BLaER1 (cell line): ENCODE measurements around the gene ATP13A2.

Source experiments
- H3K27ac ChIP-seq: shearing (Covaris generic); formaldehyde crosslinking; 2 replicates; pipeline ENCODE4 v1.8.1; 2022
- H3K27me3 ChIP-seq: shearing (Covaris generic); formaldehyde crosslinking; 2 replicates; pipeline ENCODE4 v1.8.1; 2022
- H3K36me3 ChIP-seq: shearing (Covaris generic); formaldehyde crosslinking; 2 replicates; pipeline ENCODE4 v1.8.1; 2022
- H3K4me1 ChIP-seq: shearing (Covaris generic); formaldehyde crosslinking; 2 replicates; pipeline ENCODE4 v1.8.1; 2022
- H3K4me2 ChIP-seq: shearing (Covaris generic); formaldehyde crosslinking; 2 replicates; pipeline ENCODE4 v1.8.1; 2022
- H3K4me3 ChIP-seq: shearing (Covaris generic); formaldehyde crosslinking; 2 replicates; pipeline ENCODE4 v1.8.1; 2022
- H3K9ac ChIP-seq: shearing (Covaris generic); formaldehyde crosslinking; 2 replicates; pipeline ENCODE4 v1.8.1; 2022
- H3K9me3 ChIP-seq: shearing (Covaris generic); formaldehyde crosslinking; 2 replicates; pipeline ENCODE4 v1.8.1; 2022
- H4K20me1 ChIP-seq: shearing (Covaris generic); formaldehyde crosslinking; 2 replicates; pipeline ENCODE4 v1.8.1; 2022
- Cebpa-rat ChIP-seq: shearing (Covaris generic); IDR thresholded peaks from 2 replicates; pipeline ENCODE4 v1.8.1; 2022

The ATP13A2 gene

DNA sequence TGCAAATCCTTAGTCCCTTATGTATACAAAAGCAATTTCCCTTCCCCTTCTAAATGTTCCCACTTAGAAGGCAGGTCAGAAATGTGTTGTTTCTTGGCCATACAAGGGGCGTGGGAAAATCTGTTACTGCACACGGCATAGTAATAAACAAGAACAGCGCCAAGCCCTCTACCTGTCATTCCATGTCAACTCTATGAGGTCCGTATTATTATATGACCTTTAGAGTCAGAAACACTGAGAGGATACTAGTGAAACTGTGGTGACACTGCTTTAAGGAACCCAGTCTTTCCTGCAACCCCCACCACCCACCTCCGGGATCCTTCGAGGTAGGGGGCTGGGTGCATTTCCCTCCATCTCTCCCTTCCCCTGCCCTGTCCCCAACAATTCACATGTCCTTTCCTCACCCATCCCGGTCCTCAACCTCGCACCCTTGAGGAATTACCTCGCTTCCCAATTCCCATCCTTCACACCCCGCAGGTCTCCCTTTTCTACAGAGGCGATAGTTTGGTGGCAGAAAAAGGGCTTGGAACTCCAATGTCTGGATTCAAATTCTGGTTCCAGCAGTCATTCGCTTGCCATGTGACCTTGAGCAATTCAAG lies 41.5 kb upstream of the ATP13A2 start:
- H3K9me3 ChIP-seq, result no peaks in the 10 kb centered on the region
- no peak for TF ChIP-seq Cebpa-rat
- peak overlapping the region; percentile 93 for H3K4me2 ChIP-seq
- peaks cover 44% of the 10 kb centered on the region for H4K20me1 ChIP-seq
- H3K4me3 ChIP-seq, result peak overlapping the region; percentile 89
- peak overlapping the region; percentile 89 for H3K9ac ChIP-seq
- H3K4me1 ChIP-seq, result peaks cover 15% of the 10 kb centered on the region
- no peaks in the 10 kb centered on the region for H3K27me3 ChIP-seq
- peak overlapping the region; percentile 84 for H3K27ac ChIP-seq
- H3K36me3 ChIP-seq, result peaks cover 28% of the 10 kb centered on the region

DNA sequence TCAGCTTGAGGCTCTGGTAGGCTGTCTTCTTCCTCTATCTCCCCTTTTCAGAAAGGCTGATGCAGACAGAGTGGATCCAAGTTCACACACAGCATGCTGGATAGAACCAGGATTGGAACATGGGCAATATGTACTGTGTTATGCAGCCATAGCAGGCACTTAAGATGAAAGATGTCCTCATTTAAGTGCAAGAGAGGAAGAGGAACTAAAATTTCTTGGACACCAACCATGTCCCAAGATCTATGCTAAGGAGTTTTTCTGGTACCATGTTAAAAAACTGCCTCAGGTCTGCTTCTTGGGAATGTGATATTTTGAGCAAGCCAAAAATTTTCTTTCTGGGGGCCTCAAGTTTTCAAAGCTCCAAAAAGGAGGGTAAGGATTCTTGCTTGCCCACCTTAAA lies 40.9 kb upstream of the ATP13A2 start:
- Histone ChIP-seq H3K4me2 (peak overlapping the region; percentile 93), H3K9ac (peak overlapping the region; percentile 89), H3K9me3 (no peaks in the 10 kb centered on the region), H3K27ac (no peak overlapping the region), H4K20me1 (peaks cover 49% of the 10 kb centered on the region), H3K27me3 (no peaks in the 10 kb centered on the region), H3K36me3 (peaks cover 28% of the 10 kb centered on the region), H3K4me1 (peaks cover 15% of the 10 kb centered on the region), H3K4me3 (peak overlapping the region; percentile 89)
- no peak for TF ChIP-seq Cebpa-rat

DNA sequence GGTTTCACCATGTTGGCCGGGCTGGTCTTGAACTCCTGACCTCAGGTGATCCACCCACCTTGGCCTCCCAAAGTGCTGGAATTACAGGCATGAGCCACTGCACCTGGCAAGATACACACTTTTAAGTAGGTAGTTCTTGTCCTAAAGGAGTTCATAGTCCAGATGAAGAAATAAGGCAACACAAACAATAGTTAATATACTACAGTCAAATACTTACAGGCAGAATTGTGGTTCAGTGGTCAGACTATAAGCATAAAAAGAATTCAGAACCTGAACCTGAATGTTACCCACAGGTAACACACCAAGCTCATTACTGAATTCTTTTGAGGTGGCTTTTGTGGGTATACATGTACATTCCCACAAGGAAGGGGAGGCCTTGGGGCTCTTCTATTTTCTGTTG lies 40.3 kb upstream of the ATP13A2 start:
- Histone ChIP-seq H3K4me2 (peak overlapping the region; percentile 93), H4K20me1 (peaks cover 55% of the 10 kb centered on the region), H3K4me3 (no peak overlapping the region), H3K4me1 (peaks cover 15% of the 10 kb centered on the region), H3K9me3 (no peaks in the 10 kb centered on the region), H3K9ac (0 out of 2 replicates have a peak overlapping the region, but pooled peaks have one; percentile 89), H3K36me3 (peaks cover 28% of the 10 kb centered on the region), H3K27me3 (no peaks in the 10 kb centered on the region), H3K27ac (no peak overlapping the region)
- no peak for TF ChIP-seq Cebpa-rat

DNA sequence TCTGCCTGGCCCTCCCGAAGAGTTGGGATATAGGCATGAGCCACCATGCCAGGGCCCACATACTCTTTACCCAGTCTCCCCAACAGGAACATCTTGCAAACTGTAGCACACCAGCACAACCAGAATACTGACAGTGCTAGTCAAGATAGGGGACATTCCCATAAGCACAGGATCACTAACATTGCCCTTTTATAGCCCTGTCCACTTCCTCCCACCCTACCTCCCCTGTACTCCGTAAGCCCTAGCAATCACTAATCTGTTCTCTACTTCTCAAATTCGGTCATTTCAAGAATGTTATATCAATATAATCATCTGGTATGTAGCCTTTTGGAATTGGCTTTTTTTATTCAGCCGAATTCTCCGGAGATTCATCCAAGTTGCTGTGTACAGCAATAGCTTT lies 36.2 kb upstream of the ATP13A2 start:
- no peaks in the 10 kb centered on the region for H3K27me3 ChIP-seq
- no peak overlapping the region for H3K9ac ChIP-seq
- H3K4me2 ChIP-seq, result no peak overlapping the region
- H3K4me3 ChIP-seq, result no peak overlapping the region
- peaks cover 48% of the 10 kb centered on the region for H3K36me3 ChIP-seq
- peaks cover 26% of the 10 kb centered on the region for H3K4me1 ChIP-seq
- no peak for TF ChIP-seq Cebpa-rat
- H3K9me3 ChIP-seq, result no peaks in the 10 kb centered on the region
- no peak overlapping the region for H3K27ac ChIP-seq
- peaks cover 83% of the 10 kb centered on the region for H4K20me1 ChIP-seq

DNA sequence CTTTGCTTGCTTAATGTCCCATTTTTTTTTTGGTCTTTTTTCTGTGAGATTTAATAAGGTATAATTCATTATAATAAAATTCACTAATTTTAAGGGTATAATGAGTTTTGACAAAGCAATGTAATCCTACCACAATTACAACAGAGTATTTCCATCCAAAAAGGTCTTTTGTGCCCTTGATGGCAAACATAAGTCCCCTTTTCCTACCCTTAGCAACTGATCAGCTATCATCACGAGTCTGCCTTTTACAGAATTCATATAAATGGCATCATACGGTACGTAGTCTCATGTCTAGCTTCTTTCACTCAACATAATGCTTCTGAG lies 34.6 kb upstream of the ATP13A2 start:
- no peak overlapping the region for H3K27ac ChIP-seq
- peaks cover 57% of the 10 kb centered on the region for H3K36me3 ChIP-seq
- H3K27me3 ChIP-seq, result no peaks in the 10 kb centered on the region
- no peak overlapping the region for H3K4me3 ChIP-seq
- H4K20me1 ChIP-seq, result peaks cover 75% of the 10 kb centered on the region
- TF ChIP-seq Cebpa-rat, result no peak
- H3K9me3 ChIP-seq, result no peaks in the 10 kb centered on the region
- no peak overlapping the region for H3K9ac ChIP-seq
- H3K4me1 ChIP-seq, result peaks cover 16% of the 10 kb centered on the region
- H3K4me2 ChIP-seq, result peak overlapping the region; percentile 78; the same call in 1 of the 2 replicates

DNA sequence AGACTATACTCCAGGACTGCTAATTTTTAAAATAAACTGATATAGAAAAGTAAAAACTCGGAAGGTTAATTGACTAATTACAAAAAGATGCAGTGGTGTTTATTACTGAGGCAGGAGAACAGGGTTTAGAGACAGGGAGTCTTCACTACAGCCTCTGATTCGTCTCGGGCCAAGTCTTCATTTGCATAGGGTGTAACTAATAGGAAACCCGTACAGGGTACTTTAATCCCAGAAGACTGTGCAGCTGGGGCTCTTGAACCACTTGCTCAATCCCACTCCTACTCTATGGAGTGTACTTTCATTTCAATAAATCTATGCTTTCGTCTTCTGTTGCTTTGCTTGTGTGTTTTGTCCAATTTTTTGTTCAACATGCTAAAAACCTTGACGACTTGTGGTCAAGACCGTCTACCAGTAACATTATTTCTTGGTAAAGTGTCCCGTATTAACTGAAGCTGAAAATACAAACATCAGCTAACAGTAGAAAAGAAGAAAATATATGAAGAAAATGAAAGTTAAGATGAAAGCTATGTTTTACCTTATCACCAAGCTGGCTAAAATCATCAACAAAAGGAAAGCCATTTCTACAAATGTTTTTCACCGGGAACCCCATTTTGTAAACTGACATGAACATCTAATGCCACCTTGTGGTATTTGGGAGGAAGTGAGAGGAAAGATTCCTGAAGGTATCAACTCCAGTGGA lies 34.1 kb upstream of the ATP13A2 start:
- peak overlapping the region; percentile 37; the same call in 1 of the 2 replicates for H3K4me3 ChIP-seq
- no peaks in the 10 kb centered on the region for H3K9me3 ChIP-seq
- peaks cover 71% of the 10 kb centered on the region for H4K20me1 ChIP-seq
- H3K9ac ChIP-seq, result 0 out of 2 replicates have a peak overlapping the region, but pooled peaks have one; percentile 11
- H3K27ac ChIP-seq, result no peak overlapping the region; the same call in 1 of the 2 replicates
- TF ChIP-seq Cebpa-rat, result no peak
- H3K4me2 ChIP-seq, result peak overlapping the region; percentile 78
- H3K36me3 ChIP-seq, result peaks cover 57% of the 10 kb centered on the region
- peaks cover 16% of the 10 kb centered on the region for H3K4me1 ChIP-seq
- H3K27me3 ChIP-seq, result no peaks in the 10 kb centered on the region

DNA sequence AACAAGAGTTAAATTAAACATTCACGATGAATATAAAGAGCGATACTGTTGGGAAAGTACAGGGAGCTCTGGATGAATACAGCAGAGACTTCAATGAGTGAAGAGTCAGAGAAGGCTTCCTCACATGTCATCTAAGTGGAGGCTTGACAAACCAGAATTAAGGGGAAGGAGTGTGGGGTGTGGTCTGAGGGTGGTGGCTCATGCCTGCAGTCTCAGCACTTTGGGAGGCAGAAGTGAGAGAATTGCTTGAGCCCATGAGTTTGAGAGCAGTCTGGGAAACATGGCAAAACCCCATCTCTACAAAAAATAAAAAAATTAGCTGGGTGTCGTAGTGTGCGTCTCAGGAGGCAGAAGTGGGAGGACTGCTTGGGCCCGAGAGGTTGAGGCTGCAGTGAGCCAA lies 33.4 kb upstream of the ATP13A2 start:
- Histone ChIP-seq H3K27me3 (no peaks in the 10 kb centered on the region), H3K4me3 (no peak overlapping the region), H3K9ac (no peak overlapping the region), H3K36me3 (peaks cover 57% of the 10 kb centered on the region), H4K20me1 (peaks cover 77% of the 10 kb centered on the region), H3K4me2 (peak overlapping the region; percentile 78), H3K4me1 (peaks cover 16% of the 10 kb centered on the region), H3K9me3 (no peaks in the 10 kb centered on the region), H3K27ac (no peak overlapping the region; the same call in 1 of the 2 replicates)
- no peak for TF ChIP-seq Cebpa-rat

DNA sequence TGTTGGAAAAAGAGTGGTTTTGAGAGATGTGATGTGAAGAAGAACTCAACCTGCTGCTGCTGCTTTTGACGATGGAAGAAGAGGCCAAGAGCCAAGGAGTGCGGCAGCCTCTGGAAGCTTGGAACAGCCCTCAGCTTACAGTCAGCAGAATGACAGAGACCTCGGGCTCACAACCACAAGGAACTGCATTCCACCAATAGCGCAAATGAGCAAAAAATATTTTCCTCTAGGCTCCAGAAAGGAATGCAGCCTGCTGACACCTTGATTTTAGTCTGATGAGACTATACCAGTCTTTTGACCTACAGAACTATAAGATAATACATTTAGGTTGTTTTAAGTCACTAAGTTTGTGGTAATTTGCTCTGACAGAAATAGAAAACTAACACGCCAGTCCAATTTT lies 31.9 kb upstream of the ATP13A2 start:
- no peak for TF ChIP-seq Cebpa-rat
- H3K27me3 ChIP-seq, result no peaks in the 10 kb centered on the region
- no peak overlapping the region for H3K9ac ChIP-seq
- peaks cover 74% of the 10 kb centered on the region for H4K20me1 ChIP-seq
- no peak overlapping the region for H3K27ac ChIP-seq
- H3K4me2 ChIP-seq, result no peak overlapping the region
- peaks cover 16% of the 10 kb centered on the region for H3K4me1 ChIP-seq
- H3K9me3 ChIP-seq, result no peaks in the 10 kb centered on the region
- no peak overlapping the region for H3K4me3 ChIP-seq
- H3K36me3 ChIP-seq, result peaks cover 56% of the 10 kb centered on the region

DNA sequence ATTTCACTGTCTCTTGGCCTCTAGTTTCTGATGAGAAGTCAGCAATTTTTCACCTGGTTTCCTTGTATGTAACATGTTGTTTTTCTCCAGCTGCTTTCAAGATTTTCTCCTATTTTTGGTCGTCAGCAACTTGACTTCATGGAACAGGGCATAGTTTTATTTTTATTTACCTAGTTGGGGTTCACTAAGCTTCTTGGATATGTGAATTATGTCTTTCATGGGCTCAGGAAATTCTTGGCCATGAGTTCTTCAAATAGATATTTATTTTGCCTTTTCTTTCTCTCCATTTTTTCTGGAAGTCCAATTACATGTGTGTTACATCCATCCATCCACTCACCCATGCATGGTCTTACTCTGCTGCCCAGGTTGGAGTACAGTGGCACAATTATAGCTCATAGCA lies 28.4 kb upstream of the ATP13A2 start:
- Histone ChIP-seq H3K4me3 (no peak overlapping the region), H3K27ac (no peak overlapping the region), H3K27me3 (no peaks in the 10 kb centered on the region), H3K36me3 (peaks cover 78% of the 10 kb centered on the region), H3K4me1 (peaks cover 2% of the 10 kb centered on the region), H3K9ac (no peak overlapping the region), H3K9me3 (no peaks in the 10 kb centered on the region), H4K20me1 (peaks cover 60% of the 10 kb centered on the region), H3K4me2 (no peak overlapping the region)
- no peak for TF ChIP-seq Cebpa-rat

DNA sequence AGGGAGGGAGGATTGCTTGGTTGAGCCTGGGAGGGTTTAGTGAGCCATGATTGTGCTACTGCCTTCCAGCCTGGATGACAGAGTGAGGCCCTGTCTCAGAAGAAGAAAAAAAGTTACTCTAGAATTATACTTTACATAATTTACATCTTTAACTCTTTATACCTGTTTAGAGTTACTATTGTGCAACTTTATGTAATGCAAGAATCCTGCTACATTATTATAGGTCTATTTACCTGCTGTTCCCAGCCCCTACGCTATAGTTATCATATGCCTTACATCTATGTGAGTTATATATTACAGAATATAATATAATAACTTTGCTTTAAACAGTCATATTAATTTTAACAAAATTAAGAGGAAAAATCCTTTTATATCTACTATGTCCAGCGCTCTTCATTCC lies 27.8 kb upstream of the ATP13A2 start:
- no peak overlapping the region for H3K4me3 ChIP-seq
- no peak overlapping the region for H3K27ac ChIP-seq
- no peak overlapping the region for H3K9ac ChIP-seq
- H3K9me3 ChIP-seq, result no peaks in the 10 kb centered on the region
- H3K27me3 ChIP-seq, result no peaks in the 10 kb centered on the region
- H3K4me1 ChIP-seq, result no peaks in the 10 kb centered on the region
- peaks cover 60% of the 10 kb centered on the region for H4K20me1 ChIP-seq
- H3K36me3 ChIP-seq, result peaks cover 80% of the 10 kb centered on the region
- no peak for TF ChIP-seq Cebpa-rat
- H3K4me2 ChIP-seq, result no peak overlapping the region
